Testis (tissue), 2 donors: ENCODE measurements around the gene GOLGA6C.
"Not testable (repeated sequence)": the region's sequence is repeated elsewhere in the genome, so short reads cannot be mapped to it uniquely, and the experiment has no call there.

ENCODE experiments used
- POLR2A ChIP-seq: fragments of 450-650 bp; IDR thresholded peaks from one replicate; pipeline ENCODE4 v1.6.1; 2017; ENCODE audit warnings: antibody characterized with exemption, mild to moderate bottlenecking, moderate library complexity
- TF ChIP-seq, protein P1 (sequence below), 3 experiments: fragments of 450-650 bp in 2 of 3; fragments of 200-600 bp in 1 of 3; sonication (generic) in 1 of 3; IDR thresholded peaks; one replicate each; pipeline ENCODE4 v1.5.1; 2016 to 2019; ENCODE audit warnings: antibody characterized with exemption in 3 of 3, mild to moderate bottlenecking in 2 of 3, moderate library complexity in 1 of 3

DNA sequence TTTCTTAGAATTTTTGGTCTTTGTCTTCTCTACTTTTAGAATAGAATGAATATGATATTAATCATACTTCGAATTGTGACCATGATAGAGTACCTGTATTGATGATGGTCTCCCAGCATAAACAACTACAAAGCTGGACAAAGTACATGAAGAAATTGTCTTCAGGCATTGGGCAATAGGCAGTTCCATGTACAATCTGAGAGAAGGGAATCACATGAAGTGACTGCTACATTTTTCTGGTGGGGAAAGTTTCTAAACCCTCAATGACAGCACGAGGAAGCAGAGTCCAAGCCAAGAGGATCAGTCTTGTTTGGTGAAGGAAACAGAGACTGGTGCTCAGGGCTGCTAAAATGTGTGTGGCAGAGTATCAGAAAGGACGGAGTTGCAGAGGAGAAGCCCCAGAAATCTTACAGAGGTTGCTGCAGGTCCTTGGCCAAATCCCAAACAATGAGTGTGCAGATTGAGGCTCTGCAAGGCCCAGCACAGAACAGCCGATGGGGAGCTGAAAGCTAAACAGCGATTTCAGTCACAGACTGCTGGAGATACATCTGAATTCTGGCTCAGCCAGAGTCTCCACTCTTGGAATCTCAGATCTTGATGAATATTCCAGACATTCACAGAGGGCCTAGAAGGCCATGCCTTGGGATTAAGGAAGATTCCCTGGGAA is 61.2 kb downstream of the GOLGA6C start:
- TF ChIP-seq, protein P1, sequence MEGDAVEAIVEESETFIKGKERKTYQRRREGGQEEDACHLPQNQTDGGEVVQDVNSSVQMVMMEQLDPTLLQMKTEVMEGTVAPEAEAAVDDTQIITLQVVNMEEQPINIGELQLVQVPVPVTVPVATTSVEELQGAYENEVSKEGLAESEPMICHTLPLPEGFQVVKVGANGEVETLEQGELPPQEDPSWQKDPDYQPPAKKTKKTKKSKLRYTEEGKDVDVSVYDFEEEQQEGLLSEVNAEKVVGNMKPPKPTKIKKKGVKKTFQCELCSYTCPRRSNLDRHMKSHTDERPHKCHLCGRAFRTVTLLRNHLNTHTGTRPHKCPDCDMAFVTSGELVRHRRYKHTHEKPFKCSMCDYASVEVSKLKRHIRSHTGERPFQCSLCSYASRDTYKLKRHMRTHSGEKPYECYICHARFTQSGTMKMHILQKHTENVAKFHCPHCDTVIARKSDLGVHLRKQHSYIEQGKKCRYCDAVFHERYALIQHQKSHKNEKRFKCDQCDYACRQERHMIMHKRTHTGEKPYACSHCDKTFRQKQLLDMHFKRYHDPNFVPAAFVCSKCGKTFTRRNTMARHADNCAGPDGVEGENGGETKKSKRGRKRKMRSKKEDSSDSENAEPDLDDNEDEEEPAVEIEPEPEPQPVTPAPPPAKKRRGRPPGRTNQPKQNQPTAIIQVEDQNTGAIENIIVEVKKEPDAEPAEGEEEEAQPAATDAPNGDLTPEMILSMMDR (IDR thresholded peaks at IDR 0.05), result not testable (repeated sequence)
- not testable (repeated sequence) for TF ChIP-seq POLR2A
